NCI-H460 (cell line): ENCODE data around the gene C20orf96. TPM values are rescaled to one million over a fixed set of nuclear protein-coding genes. Genes with fewer than 3 reads are reported as not detected.

ENCODE experiments used
- DNase-seq: peaks from one replicate; pipeline ENCODE4 v3.0.0-alpha.2; 2016; ENCODE audit warnings: low read depth; ENCODE audit errors: extremely low read depth
- total RNA-seq: library from RNA; depleted of rRNA; stranded (reverse); fragments of >200 nt; shearing (Covaris generic); gene quantifications from 2 replicates; pipeline ENCODE4 v1.2.3, GENCODE V29; 2014

The C20orf96 gene
- total RNA-seq, 1 experiment from 2014 or later: 1.0 TPM

DNA sequence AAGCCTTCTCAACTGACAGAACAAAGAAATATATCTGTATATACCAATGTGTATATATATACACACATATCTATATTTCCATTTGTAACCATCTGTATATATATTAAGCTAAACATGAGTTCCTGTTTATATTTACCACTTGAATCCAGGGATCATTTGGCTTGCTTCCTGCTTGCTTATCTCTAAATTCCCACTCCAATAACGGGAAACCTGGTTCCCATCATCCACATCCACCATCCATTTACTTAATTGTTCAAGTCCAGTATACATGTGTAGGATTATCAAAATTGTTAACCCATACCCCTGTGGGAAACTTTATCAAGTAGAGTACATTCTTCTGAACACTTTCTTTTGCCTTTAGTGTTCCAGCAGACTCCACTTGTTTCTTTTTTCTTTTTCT is 22.3 kb upstream of the C20orf96 start:
- no peak for DNase-seq

DNA sequence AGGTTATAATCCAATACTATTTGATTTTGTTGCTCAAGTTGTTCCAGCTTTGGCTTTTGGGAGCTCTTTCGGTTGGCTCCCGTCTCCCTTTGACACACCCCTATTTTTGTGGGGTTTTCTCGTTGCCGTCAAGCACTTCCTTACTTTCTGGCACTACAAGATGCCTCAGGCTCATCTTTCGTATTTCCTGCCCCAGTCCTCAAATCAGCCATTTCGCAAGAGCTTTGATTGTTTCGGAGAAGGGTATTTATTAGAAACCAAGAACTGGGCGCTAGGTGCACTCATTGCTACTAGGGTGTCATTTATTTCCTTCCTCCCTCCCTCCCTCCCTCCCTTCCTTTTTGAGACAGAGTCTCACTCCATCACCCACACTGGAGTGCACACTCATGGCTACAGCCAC is 21.5 kb upstream of the C20orf96 start:
- DNase-seq: no peak

DNA sequence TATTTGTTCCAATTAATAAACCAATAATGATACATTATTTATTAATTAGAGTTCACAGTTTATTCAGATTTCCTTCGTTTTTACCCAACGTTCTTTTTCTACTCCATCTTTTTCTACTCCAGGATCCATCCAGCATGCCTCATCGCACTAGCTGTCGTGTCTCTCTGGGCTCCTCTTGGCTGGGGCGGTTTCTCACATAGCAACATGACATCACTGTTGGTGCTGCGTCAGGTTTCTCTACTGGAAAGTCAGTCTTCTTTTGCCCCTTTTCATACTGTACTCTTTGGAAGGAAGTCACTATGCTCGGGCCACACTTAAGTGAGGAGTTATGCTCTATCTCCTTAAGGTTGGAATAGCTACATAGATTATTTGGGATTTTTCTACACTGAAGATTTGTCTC is 21.1 kb upstream of the C20orf96 start:
- DNase-seq: no peak

DNA sequence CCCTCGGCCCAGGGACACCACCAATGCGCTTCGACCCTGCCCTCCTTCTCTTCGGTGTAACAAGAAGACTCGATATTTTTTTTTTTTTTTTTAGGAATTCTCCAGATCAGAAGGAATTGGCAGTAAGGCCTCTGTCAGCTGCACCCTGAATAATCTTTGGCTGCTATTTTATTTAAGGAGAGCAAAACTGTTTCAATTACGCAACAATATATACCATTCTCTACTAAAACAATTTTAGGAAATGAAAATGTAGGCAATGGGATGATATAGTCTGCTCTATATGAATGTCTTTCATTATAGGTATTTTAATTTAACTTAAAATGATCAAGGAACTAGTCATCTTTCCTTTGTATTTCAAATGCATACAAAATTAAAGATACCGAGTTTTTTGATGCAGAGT is 20.1 kb upstream of the C20orf96 start:
- no peak for DNase-seq

DNA sequence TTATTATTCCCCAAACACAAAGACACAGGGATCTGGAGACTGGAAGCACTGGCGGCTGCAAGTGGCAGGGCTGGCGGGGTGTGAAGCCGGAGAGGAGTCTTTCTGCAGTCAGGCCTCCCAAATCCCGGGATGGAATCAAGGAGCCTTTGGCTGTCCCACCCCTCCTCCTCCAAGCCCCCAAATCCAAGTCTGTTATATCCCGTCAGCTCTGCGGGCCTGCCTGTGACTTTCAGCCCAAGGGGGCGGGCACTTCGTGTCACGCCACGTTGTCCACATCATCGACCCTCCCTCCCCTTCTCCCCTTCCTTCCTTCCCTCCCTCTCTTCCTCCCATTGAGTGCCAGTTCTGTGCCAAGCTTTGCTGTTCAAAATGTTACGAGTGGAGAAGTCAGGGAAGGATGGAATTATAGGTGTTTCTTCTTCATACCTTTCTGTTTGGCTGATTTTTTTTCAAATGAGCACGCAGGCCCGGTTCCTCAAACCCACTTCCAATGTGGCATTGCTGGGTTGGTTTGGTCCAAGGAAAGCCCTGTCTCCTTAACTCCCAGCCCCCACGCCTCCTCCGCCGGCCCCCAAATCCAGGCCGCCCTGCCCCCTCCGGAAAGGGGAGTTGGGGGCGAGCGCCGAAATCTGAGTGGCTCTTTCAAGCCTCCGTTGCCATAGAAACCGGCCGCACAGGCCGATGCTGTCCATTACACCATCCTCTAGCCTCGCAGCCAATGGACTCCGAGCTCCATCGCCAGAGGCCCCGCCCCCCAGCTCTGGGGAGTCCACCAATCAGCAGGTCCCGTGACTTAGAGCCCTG is 19.5 kb upstream of the C20orf96 start:
- DNase-seq: no peak

DNA sequence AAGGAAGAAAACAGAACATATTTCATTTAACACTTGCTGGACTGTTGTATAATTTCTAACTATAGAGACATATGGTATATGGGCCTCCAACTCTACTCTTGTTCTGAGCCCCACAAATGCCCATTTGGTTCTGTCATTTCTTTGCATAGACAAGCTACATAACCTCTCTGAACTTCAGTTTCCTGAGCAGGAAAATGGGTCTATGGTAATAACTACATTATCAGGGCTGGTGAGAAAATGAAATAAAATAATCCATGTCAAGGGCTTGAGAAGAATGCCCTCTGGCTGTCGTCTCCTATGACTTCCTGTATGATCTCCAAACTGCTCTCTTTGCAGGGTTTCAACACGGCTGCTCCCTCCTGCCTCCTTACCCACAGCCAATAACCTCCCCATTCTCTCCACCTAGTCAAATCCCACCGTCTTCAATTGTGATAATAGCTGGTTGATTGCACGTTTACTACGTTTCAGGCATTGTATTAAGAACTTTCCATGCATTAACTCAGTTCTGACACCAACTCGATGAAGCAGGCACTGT is 18.8 kb upstream of the C20orf96 start:
- DNase-seq: no peak

DNA sequence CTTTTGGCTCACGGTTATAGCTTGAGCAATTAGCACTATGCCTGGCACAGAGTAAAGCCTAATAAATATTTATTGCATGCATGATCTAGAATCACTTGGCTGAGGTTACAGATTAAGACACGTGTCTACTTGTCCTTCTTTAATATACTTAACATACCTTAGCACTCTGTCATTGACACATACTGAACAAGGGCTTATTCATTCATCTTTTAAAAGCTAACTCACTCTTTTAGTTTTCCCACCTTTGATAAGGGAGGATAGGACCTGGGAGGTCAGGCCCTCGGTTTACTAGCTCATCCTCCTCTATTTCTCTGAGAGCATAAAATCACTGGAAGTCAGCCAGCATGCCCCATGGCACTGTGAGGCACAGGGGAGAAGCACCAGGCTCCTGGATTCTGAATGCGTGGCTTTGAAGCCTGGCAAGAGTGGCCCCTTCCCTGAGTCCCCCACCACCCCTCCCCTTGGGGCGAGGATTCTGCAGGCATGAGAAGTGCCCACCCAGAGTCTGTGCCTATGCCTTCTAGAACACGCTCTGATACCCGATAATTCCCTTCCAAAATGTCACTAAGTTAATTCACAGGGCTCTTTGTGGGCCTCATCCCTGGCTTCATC is 18.0 kb upstream of the C20orf96 start:
- DNase-seq: no peak

DNA sequence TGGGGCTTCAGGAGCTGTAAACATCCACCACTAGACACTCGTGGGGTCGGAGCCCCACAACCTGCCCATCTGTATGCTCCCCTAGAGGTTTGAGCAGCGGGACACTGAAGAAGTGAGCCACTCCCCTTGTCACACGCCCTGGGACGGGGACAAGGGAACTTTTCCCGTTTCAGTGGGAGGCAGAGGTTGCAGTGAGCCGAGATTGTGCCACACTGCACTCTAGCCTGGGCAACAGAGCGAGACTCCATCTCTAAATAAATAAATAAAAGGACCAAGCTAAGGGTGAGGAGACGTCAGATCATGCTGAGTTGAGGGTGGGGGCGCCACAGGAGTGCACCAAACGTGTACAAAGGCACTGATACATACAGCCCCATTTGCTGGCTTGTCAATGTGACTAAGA is 15.2 kb upstream of the C20orf96 start:
- no peak for DNase-seq

DNA sequence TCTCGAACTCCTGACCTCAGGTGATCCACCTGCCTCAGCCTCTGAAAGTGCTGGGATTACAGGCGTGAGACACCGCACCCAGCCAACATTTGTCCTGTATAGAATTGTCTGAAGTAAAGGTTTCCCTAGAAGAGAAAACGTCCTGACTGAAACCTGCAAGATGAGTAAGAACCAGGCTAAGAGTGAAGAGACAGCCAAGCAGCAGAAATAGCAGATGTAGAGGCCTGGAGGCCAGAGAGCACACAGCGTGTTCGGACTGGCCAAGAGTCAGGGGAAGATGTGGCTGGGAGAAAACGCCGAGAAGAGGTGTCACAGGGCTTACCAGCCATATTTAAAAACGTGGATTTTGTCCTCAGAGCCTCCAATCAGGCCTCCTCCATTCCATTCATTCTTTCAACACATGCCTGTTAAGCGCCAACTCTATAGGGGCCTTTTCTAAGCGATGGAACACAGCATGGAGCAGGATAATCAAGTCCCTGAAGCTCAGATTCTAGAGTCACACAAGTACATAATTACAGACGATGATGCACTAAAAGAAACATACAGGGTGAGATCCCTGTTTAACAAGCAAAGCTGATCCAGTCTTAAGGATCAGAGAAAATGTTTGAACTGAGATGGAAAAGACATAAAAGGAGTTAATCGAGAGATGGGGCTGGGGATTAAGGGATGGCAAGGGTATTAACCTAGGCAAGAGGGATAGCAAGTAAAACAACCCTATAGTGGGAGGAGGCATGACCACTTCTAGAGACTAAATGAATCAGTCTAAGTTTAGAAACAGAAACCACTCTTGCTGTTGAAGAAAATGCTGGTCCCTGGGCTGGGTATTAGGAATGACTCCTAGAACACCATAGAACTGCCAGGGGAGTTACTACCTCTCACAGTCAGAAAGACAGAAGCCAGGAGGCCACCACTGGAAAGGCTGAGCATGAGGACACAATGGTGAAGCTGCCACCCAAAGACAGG is 11.6 kb upstream of the C20orf96 start:
- no peak for DNase-seq

DNA sequence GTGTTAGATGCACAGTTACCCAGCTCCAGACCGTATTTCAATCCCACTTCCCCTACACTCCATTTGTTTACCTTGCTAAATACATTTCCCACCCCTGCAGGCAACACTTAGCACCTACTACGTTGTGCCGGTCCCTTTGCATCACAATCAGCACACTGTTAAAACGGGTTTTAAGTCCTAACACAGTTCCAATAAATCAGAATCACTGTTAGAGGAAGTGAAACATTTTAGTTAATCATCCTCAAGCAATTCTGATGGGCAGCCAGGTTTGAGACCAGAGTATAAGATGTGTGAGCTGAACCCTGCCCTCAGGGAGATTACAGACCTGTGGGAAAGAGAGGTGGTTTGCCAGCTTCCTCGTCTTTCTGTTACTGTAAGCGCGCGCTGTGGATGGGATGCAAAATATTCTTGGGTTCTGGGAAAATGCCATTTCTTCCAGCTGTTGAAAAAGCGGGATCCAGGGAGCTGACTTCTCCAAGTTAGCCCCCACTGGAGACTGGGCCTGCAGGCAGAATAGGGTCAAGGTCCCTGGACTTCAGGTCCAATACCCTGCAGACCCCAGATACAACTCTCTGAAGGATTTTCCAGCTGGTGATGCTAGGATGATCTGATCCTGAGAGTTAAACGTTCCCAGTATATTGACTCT is 9.9 kb upstream of the C20orf96 start:
- no peak for DNase-seq

DNA sequence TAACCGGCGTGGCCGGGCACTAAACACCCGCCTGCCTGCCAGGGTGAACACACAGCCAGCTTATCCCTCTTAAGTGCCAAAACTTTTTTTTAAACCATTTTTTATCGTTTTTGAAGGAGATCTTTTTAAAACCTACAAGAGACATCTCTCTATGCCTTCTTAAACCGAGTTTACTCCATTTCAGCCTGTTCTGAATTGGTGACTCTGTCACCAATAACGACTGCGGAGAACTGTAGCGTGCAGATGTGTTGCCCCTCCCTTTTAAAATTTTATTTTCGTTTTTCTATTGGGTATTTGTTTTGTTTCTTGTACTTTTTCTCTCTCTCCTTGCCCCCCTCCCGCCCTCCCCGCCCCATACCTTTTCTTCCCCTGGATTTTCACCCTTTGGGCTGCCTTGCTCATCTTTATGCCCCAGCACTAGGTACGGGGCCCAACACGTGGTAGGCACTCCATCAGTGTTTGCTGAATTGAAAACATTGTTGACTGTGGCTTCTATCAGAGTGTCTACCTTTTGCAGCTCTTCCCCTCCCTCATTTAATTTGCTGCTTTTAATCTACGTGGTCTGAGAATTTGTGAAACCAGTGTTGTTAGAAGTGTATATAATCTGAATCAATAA is 8.3 kb upstream of the C20orf96 start:
- no peak for DNase-seq

DNA sequence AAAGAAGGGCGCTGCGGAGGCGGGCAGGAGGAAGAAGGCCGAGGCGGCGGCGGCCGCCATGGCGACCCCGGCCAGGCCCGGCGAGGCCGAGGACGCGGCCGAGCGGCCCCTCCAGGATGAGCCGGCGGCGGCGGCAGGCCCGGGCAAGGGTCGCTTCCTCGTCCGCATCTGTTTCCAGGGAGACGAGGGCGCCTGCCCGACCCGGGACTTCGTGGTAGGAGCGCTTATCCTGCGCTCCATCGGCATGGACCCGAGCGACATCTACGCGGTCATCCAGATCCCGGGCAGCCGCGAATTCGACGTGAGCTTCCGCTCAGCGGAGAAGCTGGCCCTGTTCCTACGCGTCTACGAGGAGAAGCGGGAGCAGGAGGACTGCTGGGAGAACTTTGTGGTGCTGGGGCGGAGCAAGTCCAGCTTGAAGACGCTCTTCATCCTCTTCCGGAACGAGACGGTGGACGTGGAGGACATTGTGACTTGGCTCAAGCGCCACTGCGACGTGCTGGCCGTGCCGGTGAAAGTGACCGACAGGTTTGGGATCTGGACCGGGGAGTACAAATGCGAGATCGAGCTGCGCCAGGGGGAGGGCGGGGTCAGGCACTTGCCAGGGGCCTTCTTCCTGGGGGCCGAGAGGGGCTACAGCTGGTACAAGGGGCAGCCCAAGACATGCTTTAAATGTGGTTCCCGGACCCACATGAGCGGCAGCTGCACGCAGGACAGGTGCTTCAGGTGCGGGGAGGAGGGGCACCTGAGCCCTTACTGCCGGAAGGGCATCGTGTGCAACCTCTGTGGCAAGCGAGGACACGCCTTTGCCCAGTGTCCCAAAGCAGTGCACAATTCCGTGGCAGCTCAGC is 7.6 kb upstream of the C20orf96 start:
- peak; percentile 34 for DNase-seq

DNA sequence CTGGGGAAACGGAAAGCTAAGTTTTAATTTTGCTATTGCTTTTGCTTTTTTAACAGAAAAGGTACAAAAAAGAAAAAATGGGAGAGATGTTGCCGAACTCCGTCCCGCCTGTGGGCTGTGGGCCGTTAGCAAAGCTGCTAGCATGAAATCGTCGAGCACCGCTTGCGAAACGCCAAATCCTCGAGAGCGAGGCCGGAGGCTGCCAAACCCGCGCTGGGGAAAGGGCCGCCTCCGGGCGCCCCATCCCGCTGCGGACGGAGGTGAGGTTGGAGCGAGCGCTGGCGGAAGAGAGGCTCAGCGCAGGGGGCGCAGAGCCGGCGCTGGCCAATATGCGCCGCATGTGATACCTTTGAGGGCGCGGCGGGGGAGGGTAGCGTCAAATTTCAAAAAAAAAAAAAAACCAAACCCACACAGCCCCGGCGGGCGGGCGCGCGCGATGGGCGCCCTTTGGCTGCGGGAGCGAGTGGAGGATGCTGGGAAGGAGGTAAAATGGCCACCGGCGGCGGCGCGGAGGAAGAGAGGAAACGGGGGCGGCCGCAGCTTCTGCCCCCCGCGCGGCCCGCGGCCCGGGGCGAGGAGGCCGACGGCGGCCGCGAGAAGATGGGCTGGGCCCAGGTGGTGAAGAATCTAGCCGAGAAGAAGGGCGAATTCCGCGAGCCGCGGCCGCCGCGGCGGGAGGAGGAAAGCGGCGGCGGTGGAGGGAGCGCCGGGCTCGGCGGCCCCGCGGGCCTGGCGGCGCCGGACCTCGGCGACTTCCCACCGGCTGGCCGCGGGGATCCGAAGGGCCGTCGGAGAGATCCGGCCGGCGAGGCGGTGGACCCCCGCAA is 6.8 kb upstream of the C20orf96 start, which contains the start of gene ZCCHC3:
Gene ZCCHC3 (plus strand): TSS at position 473 of the 827 bp plus-strand sequence. CDS start 17 bp downstream, at position 490.
- DNase-seq: peak; percentile 84

DNA sequence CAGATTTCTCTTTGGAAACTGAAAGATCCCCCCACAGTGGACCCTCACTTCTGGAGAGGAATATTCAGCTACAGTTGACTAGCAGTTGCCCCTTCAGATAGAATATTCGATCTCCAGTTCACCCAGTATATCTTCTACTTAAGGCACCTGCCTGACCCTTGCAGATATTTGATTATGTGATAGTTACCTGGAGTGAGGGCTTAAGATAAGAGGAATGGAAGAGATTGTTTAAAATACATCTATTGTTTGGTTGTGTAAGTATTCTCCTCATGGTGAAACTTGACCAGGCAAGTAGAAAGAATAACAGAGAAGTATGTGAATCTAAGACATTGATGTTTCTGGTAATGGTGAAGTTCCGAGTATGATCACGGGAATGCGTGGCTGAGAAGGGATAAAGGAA is 5.3 kb upstream of the C20orf96 start:
- no peak for DNase-seq

DNA sequence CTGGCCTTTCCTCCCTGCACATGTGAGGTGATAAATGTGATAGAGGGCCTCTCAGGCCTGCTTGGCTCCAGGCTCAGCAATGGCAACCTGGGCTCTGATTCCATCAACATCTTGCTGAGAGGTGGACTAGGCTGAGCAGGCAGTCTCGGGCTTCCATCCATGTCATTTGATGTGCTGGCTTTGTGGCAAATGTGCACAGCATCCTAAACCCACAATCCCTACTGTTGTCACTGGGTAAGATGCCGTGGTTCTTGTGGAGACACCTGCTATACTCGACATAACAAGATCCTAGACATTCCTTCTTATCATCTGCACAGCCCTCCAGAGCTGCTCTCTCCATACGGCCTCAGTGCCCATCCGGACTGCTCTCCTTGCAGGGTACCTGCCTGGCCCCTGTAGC is 4.1 kb upstream of the C20orf96 start:
- DNase-seq: no peak

DNA sequence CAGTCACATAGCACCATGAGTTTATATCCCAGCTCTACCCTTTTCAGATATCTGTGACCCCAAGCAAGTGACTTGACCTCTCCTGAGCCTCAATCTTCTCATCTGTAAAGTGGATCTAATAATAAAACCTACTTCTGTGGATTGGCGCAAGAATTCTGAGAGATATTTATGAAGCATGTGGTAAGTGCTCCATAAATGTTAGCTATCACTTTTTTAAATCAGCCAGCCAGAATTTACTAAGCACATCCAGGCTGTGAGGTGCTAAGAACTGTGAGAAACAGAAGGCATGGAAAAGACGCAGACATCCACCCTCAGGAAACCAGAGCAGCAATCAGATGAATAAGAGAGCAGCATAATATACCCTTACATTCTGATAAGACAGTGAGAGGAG is 862 bp downstream of the C20orf96 start:
- DNase-seq: no peak

DNA sequence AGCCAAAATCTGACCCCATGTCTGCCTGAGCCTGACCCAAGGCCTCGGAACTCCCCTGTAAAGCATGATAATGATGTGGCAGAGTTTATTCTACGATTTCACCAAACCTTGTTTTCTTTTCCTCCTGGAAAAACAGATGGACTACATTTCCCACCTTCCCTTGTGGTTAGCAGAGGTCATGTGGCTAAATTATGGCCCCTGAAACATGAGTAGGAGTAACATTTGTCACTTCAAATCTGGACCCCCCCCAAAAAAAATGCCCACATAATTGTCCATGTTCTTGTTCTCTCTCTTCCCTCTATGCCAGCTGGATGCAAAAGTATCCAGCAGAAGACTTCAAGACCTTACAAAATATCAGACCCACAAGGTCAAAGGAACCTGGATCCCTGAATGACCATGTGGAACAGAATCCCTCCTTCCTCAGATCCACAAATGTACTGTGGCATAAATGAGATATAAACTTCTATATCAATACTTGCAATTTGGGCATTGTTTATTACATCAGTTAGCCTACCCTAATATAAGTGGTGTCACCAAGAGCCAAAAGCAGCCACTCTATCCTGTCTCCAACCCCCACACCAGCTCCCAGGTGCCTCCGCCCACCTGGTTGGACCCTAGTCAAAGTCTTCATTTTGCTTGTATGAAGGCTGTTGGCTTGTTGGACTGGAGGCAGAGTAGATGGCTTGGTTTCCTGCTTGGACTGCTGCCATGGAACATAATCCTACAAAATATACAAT is 1.4 kb downstream of the C20orf96 start:
- no peak for DNase-seq

DNA sequence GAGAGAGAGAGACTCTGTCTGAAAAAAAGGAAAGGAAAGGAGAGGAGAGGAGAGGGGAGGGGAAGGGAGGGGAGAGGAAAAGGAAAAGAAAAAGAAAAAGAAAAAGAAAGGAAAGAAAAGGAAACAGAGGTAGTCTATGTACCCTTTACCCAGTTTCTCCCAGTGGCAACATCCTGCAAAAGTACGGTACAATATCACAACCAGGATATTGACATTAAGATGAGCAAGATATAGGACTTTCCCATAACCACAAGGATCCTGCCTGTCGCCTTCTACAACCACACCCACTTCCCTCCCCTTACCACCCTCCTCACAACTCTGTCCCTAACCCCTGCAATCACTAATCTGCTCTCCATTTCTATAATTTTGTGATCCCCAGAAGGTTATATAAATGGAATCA is 4.0 kb downstream of the C20orf96 start:
- DNase-seq: no peak
